G401 (cell line): Measurements from ENCODE around the gene CADM2. TPM values are rescaled to one million over a fixed set of nuclear protein-coding genes. Genes with fewer than 3 reads are reported as not detected.

Experiments
- DNase-seq: peaks from one replicate; pipeline ENCODE4 v3.0.0-alpha.2; 2015; ENCODE audit warnings: low spot score
- in situ Hi-C: cut with HindIII; loops from 2 replicates; pipeline ENCODE4 v1.10.0; 2016; ENCODE audit warnings: low sequenced_read_pairs, mixed read lengths
- total RNA-seq: library from RNA; depleted of rRNA; stranded (reverse); fragments of >200 nt; shearing (Covaris generic); gene quantifications from 2 replicates; pipeline ENCODE4 v1.2.3, GENCODE V29; 2014

Gene CADM2
- total RNA-seq, 1 experiment from 2014 or later: not detected

- DNase-seq: peak; percentile 76
- in situ Hi-C loops: no loop called here
Observed at GRCh38 chr3:85576091-85576690, 617.4 kb downstream of the CADM2 start.

- no peak for DNase-seq
- in situ Hi-C loops: no loop called here
Observed at GRCh38 chr3:85576697-85577200, 618.0 kb downstream of the CADM2 start.

- no peak for DNase-seq
- in situ Hi-C loops: no loop called here
Observed at GRCh38 chr3:85584779-85585356, 626.1 kb downstream of the CADM2 start.

- in situ Hi-C loops: no loop called here
- no peak for DNase-seq
Observed at GRCh38 chr3:85586018-85586417, 627.2 kb downstream of the CADM2 start.

GRCh38 chr3:85589145-85589544 is 630.4 kb downstream of the CADM2 start:
- no peak for DNase-seq
- in situ Hi-C loops: no loop called here

- peak; percentile 49 for DNase-seq
- in situ Hi-C loops: no loop called here
Observed at GRCh38 chr3:85591451-85591850, 632.7 kb downstream of the CADM2 start.

- in situ Hi-C loops: no loop called here
- DNase-seq: no peak
Observed at GRCh38 chr3:85592256-85592655, 633.5 kb downstream of the CADM2 start.

- no peak for DNase-seq
- in situ Hi-C loops: no loop called here
Observed at GRCh38 chr3:85594676-85595075, 635.9 kb downstream of the CADM2 start.

- DNase-seq: no peak
- in situ Hi-C loops: no loop called here
Observed at GRCh38 chr3:85603378-85603777, 644.6 kb downstream of the CADM2 start.

GRCh38 chr3:85604641-85605040 is 645.9 kb downstream of the CADM2 start:
- in situ Hi-C loops: no loop called here
- DNase-seq: no peak

GRCh38 chr3:85605066-85605465 is 646.3 kb downstream of the CADM2 start:
- in situ Hi-C loops: no loop called here
- DNase-seq: no peak

- in situ Hi-C loops: no loop called here
- no peak for DNase-seq
Observed at GRCh38 chr3:85626662-85627061, 667.9 kb downstream of the CADM2 start.

- in situ Hi-C loops: no loop called here
- DNase-seq: no peak
Observed at GRCh38 chr3:85627932-85628331, 669.1 kb downstream of the CADM2 start.

- in situ Hi-C loops: no loop called here
- DNase-seq: no peak
Observed at GRCh38 chr3:85631070-85631469, 672.3 kb downstream of the CADM2 start.

GRCh38 chr3:85632921-85633320 is 674.1 kb downstream of the CADM2 start:
- no peak for DNase-seq
- in situ Hi-C loops: no loop called here

- peak; percentile 43 for DNase-seq
Observed at GRCh38 chr3:85652360-85652759, 693.6 kb downstream of the CADM2 start.

GRCh38 chr3:85660451-85660850 is 701.7 kb downstream of the CADM2 start:
- in situ Hi-C loops: no loop called here
- no peak for DNase-seq

More at GRCh38 chr3:85652360-85652759, 693.6 kb downstream of the CADM2 start:
- in situ Hi-C loops: no loop called here

- no peak for DNase-seq
- in situ Hi-C loops: no loop called here
Observed at GRCh38 chr3:85662462-85662861, 703.7 kb downstream of the CADM2 start.

- no peak for DNase-seq
- in situ Hi-C loops: no loop called here
Observed at GRCh38 chr3:85667744-85668143, 709.0 kb downstream of the CADM2 start.

- DNase-seq: no peak
- in situ Hi-C loops: no loop called here
Observed at GRCh38 chr3:85670634-85671205, 711.9 kb downstream of the CADM2 start.

- no peak for DNase-seq
- in situ Hi-C loops: no loop called here
Observed at GRCh38 chr3:85672761-85673160, 714.0 kb downstream of the CADM2 start.
